NCI-H187 (cell line): ENCODE results near the gene FNDC3B.

Experiments
- DNase-seq, 2 experiments: peaks; one replicate each; lab custom pipeline; 2025; lab: John Stamatoyannopoulos, UW

FNDC3B gene

DNA sequence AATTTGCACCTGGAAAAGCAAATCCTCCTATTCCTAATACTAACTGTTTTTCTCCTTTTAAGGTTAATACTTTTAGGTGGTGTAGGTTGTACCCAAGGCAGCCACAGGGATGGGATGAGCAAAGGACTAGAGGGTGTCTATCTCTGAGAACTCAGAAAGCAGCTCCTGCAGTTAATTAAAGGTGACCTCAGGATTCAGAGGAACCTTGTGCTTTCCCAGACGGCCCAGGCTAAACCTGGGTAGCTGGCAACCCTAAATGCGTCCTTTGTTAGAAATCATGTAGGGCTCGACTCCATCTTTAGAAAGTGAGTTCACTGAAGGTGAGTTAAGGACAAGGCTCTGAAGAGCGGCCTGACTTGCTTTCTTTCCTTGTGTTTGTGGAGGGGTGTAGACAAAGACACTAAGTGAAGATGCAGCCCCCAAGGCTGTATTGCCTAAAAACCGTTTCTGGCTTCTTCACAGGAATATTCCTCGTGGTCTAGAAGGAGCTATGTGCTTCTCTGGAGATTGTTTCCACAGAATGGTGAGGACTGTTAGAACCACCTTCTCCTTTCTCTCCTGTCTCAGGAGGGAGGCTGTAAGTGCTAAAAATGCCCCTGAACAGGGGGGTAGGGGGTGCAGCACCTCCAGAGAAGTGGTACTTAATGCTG is 14.9 kb downstream of the FNDC3B start:
- DNase-seq = no peak

DNA sequence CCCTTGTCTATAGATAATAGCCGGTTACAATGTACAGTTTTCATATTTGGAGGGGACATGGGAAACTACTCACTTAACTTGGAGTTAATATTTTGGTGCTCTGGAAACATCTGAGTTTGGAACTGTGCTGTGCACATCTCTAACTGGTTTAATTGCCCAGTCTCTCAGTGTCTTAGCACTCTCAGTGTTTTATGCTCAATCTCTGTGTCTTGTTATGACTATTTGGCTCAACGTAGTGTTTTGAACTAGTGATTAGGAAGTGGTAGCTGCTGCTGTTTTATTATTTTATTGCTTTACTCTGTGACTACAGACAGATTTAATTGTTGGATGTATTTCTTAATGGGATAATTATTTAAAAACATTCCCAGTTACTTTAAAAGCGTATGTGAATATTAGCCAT is 17.0 kb downstream of the FNDC3B start:
- DNase-seq = no peak

DNA sequence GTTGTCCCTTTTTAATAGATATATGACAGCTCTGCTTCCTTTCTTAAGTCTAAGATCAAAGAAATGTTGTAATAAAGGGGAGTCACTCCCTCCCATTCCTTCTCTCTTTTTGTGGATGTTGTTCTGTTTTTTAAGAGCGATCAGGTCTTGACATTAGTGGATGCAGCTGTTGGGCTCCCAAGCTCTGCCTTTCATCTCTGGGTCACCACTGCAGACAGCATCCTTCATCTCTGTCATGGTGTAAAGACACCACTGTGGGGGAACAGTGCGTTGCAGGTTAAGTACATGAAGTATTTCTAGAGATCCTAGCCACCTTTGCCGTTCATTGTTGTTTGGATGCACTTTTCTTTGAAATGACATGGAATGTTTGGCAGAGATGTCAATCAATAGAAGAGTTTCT is 17.7 kb downstream of the FNDC3B start:
- no peak for DNase-seq

- DNase-seq = no peak
Measured at GRCh38 chr3:172057624-172058327, 18.4 kb downstream of the FNDC3B start.

- DNase-seq = no peak
Measured at GRCh38 chr3:172059532-172059931, 20.2 kb downstream of the FNDC3B start.

- DNase-seq = no peak
Measured at GRCh38 chr3:172060234-172060633, 20.9 kb downstream of the FNDC3B start.

DNA sequence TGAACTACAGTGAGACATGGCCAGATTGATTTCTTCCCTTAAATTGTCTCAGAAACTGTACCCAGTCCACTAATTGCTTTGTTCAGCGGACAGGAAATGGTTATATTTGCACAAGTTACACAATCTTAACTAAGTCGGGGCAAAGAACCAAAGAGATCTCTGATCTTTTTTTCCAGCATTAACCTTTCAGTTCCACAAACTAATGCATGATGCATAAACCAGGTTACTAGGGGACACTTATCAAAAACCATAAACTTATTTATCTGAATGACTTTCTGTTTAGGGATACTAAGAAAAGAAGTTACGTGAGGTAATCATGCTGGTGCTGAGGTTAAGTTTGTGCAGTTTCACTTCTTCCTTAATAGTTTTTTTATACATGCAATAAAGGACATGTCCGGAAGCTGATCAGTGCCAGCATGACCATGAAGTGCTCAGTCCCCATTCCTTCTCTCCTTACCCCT is 22.4 kb downstream of the FNDC3B start:
- no peak for DNase-seq

GRCh38 chr3:172062761-172063160 is 23.4 kb downstream of the FNDC3B start:
- DNase-seq = no peak

GRCh38 chr3:172063456-172064432 is 24.4 kb downstream of the FNDC3B start:
- no peak for DNase-seq

- DNase-seq = no peak
Measured at GRCh38 chr3:172065527-172065926, 26.1 kb downstream of the FNDC3B start.

DNA sequence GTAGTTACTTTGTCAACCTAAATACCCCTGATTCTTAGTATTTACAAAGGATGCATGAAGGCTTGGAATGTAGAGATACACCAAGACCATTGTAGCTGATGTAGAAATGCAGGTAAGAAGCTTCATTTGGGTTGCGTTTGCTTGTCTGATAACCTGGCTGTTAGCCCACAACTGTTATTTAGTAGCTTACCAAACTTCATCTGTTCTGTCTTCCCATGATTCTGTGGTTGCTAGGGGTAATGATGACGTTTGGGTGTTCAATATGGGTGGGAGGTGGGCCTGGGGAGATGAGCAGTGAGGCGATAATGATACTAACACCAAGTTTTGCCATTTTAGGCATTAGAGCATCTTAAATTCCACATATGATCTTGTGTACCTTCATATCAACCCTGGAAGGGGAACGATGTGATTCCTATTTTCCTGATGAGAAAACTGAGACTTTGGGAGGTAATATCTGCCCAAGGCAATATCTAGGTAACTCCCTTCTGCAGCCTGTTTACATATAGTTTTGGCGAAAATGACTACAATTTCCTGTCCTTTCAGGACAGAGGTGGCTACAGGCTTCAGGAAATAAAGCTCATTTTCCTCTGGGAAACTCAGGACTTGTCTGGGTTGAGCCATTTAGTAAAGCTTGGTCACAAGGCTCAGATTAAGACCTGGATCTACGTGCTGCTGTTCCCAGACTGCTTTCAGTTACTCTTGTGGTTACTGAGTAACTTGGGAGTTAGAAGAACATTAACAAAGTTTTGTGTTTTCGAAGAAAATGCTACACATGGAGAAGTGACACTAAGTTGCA is 26.8 kb downstream of the FNDC3B start:
- no peak for DNase-seq

DNA sequence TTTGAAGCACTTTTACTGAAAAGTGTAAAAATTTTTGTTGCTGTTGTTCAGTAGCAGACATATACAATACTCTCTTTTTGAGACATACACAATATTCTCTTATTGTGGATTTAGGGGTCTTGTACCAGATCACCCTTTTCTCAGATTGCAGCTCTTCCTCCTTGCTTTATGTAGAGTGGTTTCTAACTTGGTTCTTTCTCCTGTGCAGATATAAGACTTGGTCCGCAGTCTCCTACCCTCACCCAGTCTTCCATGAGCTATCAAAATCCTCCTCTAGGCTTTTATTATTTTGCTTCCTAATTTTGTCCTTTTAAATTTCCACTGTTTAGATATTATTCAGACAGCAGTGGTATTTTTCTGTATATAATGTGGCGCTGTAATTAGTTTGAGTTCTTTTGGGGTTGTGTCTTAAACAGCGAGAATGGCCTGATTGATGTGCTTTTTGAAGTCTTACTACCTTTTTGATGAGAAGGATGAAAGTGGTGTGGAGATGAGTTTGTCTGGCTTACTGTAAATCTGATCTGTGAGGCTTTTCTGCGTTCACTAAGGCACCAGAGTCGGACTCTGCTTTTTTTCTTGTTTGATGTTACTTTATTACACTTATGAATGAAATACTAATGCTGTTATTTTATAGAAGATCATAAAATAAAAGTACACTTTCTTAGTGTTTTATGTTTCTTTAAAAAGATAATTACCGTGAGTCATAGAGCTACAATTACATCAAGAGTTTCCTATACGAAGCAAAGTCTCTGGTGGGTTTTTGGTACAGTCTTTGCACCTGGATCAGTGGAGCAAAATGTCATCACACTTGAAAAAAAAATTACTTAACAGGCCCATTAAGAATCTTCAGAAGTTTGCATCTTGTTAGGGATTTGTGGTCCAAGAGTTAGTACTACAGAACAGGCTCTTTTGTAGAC is 27.8 kb downstream of the FNDC3B start:
- no peak for DNase-seq

GRCh38 chr3:172067837-172068440 is 28.6 kb downstream of the FNDC3B start:
- no peak for DNase-seq

- DNase-seq = no peak
Measured at GRCh38 chr3:172068977-172069376, 29.6 kb downstream of the FNDC3B start.

- DNase-seq = no peak
Measured at GRCh38 chr3:172069478-172069877, 30.1 kb downstream of the FNDC3B start.

- DNase-seq = no peak
Measured at GRCh38 chr3:172070269-172070668, 30.9 kb downstream of the FNDC3B start.

- no peak for DNase-seq
Measured at GRCh38 chr3:172070802-172071201, 31.4 kb downstream of the FNDC3B start.

- no peak for DNase-seq
Measured at GRCh38 chr3:172071780-172072330, 32.5 kb downstream of the FNDC3B start.

- no peak for DNase-seq
Measured at GRCh38 chr3:172072543-172072942, 33.2 kb downstream of the FNDC3B start.
